HepG2 (cell line): ENCODE results near the gene C20orf96. TPM values are rescaled to one million over a fixed set of nuclear protein-coding genes. Genes with fewer than 3 reads are reported as not detected.

ENCODE experiments used
- AHDC1 ChIP-seq: sonication (generic); formaldehyde crosslinking; IDR thresholded peaks from 2 replicates; pipeline ENCODE4 v1.5.1; 2020; ENCODE audit warnings: mild to moderate bottlenecking, missing genetic modification reagents, borderline replicate concordance
- ATF7 ChIP-seq, 2 experiments: fragments of 450-650 bp in 1 of 2; sonication (generic) in 1 of 2; formaldehyde crosslinking in 1 of 2; IDR thresholded peaks; 2 replicates each; pipeline versions ENCODE4 v1.4.0 to v1.6.1; 2016 to 2020; ENCODE audit warnings: antibody characterized with exemption in 1 of 2, mild to moderate bottlenecking in 1 of 2, missing genetic modification reagents in 1 of 2
- FOXO1 ChIP-seq: sonication (generic); formaldehyde crosslinking; IDR thresholded peaks from 2 replicates; pipeline ENCODE4 v1.4.0; 2020; ENCODE audit warnings: missing genetic modification reagents
- SP2 ChIP-seq: sonication (generic); formaldehyde crosslinking; IDR thresholded peaks from 2 replicates; pipeline ENCODE4 v1.5.1; 2020; ENCODE audit warnings: mild to moderate bottlenecking, missing genetic modification reagents
- ZNF619 ChIP-seq: sonication (generic); formaldehyde crosslinking; IDR thresholded peaks from 2 replicates; pipeline ENCODE4 v1.4.0; 2020; ENCODE audit warnings: mild to moderate bottlenecking, missing genetic modification reagents
- polyA plus RNA-seq, 8 experiments: library from polyadenylated mRNA; depleted of rRNA in 3 of 8; stranded (reverse) in 7 of 8; unstranded in 1 of 8; fragments of >200 nt; fragmentation: Illumina TruSeq in 4 of 8; extraction: Trizol in 4 of 8; gene quantifications; 2 replicates each; pipeline versions ENCODE4 v1.2.1 to v1.2.3, GENCODE V29; 2011 to 2016; ENCODE audit warnings: low read depth in 4 of 8, missing spikeins in 1 of 8, mixed read lengths in 1 of 8; ENCODE audit not compliant: insufficient read depth in 1 of 8
- total RNA-seq, 5 experiments: library from RNA; depleted of rRNA; stranded (reverse); fragments of >200 nt; fragmentation: Illumina TruSeq; extraction: Trizol; gene quantifications; 2 replicates each; pipeline ENCODE4 v1.2.3, GENCODE V29; 2016; ENCODE audit warnings: low read depth in 1 of 5

The C20orf96 gene
- total and polyA plus RNA-seq, 2 of the 13 experiments (the other 11 are each of a cell fraction or from before 2014, with no cell fraction given) = 3.8 to 20.6 TPM

- TF ChIP-seq FOXO1 (CRISPR knock-in tag) (peak; percentile 15; the same call in 1 of the 2 replicates), ATF7 (IDR thresholded peaks at IDR 0.05) (no peak), ATF7 (CRISPR knock-in tag; IDR thresholded peaks at IDR 0.05) (0 out of 2 replicates have a peak, but pooled peaks have one; percentile 17), AHDC1 (CRISPR knock-in tag) (0 out of 2 replicates have a peak, but pooled peaks have one; percentile 36), SP2 (CRISPR knock-in tag) (no peak), ZNF619 (CRISPR knock-in tag) (no peak)
Measured at GRCh38 chr20:326645-327185, 36.2 kb upstream of the C20orf96 start (continued).
